Left hindlimb (tissue), 1 donor: ENCODE measurements around the gene IGSF11.

ENCODE experiments used
- DNase-seq: peaks from one replicate; pipeline ENCODE4 v3.0.0-alpha.2; 2018

The IGSF11 gene

DNA sequence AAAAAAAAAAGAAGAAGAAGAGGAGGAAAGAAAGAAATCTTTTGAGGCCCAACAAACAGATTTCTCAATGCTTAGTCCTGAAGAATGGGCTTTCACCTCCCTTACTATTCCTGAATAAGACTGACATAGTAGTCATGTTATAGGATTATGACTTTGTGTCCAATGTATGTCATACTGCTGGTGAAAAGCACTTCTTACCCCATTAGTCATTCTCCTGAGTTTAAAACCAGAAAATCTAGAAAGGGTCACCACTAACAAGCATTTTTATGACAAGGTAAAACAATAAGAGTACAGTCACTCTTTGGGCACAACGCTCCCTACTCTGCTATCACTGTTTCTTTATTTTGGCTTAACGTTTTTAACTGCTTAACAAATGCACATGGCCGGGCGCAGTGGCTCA lies 88.2 kb downstream of the IGSF11 start:
- DNase-seq, result no peak

DNA sequence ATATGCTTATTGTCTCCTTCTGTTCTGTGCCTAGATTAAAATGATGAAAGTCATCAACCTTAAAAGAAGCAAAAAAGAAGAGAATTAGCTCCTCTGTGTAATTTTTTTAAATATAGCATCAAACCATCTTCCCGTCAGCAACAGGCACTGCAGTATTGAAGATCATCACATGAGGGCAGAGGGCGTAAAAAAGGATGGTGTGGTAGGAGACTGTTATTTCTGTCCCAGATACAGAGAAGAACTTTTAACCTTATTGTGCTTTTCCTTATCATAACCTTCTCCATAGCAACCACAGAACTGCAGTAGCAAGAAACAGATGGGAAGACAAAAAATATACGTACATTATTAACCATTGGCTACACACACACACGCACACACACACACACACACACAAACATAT lies 88.8 kb downstream of the IGSF11 start:
- DNase-seq, result no peak

DNA sequence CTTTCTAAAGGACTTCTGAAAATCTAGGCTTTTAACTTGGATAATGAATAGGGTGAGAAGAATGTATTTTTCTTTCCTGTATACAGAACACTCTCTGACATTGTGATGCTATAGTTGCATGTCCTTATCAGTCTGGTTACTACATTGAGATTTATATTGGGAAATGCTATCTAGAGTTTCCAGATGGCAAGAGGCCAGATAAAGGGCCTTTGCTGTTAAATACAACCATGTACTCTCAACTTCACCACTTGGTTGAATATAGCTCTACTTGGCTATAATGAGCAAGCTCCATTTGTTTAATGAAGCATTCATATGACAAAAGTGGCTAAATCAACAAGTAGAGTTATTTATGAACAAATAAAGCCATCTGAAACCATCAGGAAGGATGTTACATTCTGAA lies 91.0 kb downstream of the IGSF11 start:
- no peak for DNase-seq

GRCh38 chr3:118942671-118943070 lies 92.0 kb downstream of the IGSF11 start:
- DNase-seq, result no peak

DNA sequence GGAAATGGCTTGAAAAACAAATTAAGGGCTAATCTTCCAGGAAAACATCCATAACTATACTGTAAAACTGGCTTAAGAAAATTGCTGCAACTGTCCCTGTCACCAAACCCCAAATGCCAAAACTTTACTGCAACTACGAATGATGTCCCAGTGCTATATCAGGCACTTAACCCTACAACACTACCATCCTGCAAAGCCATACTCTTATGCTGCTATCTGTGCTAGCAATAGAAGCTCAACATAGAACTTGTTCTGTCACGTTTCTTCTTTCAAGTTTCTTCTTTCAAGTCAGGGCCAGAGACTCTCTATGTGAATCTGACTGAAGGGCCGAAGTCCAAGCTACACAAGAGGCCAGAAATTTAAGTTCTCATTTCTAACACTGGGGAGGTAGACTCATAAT lies 92.5 kb downstream of the IGSF11 start:
- DNase-seq, result no peak

- no peak for DNase-seq
Measured at GRCh38 chr3:118941236-118941635, 93.4 kb downstream of the IGSF11 start.

- no peak for DNase-seq
Measured at GRCh38 chr3:118938183-118938961, 96.3 kb downstream of the IGSF11 start.

- no peak for DNase-seq
Measured at GRCh38 chr3:118936811-118937210, 97.8 kb downstream of the IGSF11 start.

DNA sequence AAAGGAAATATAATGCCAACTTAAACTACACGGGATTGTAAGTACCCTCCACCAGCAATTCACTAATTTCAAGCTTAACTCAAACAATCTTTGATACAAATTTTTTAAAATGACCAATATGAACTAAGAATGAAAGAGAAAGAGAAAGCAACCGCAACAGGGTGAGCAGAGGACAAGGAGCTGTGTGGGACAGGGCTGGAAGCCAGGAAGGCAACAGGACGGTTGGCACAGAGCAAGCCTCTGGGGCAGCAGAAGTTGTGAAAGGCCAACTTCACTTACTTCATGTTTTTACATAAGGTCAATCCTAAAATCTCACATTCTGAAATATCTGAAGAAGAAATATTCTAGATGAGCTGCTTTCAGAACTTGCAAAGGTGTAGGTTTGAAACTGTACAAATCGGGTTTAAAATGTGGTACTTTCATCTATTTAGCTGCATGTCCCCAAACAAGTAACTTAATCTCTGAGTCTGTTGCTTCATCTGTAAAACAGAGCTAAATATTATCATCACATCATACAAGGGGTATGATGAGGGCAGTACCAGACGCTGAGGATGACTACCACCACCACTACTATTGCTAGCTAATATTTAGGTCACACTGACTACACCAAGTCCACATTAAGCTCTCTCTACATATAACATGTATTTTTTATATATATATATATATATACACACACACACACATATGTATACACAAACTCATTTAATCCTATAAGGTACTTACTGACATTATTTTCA lies 101.7 kb downstream of the IGSF11 start:
- no peak for DNase-seq

- no peak for DNase-seq
Measured at GRCh38 chr3:118931996-118932395, 102.7 kb downstream of the IGSF11 start.

- DNase-seq, result no peak
Measured at GRCh38 chr3:118927449-118927848, 107.2 kb downstream of the IGSF11 start.

- DNase-seq, result no peak
Measured at GRCh38 chr3:118912188-118912587, 122.5 kb downstream of the IGSF11 start.

DNA sequence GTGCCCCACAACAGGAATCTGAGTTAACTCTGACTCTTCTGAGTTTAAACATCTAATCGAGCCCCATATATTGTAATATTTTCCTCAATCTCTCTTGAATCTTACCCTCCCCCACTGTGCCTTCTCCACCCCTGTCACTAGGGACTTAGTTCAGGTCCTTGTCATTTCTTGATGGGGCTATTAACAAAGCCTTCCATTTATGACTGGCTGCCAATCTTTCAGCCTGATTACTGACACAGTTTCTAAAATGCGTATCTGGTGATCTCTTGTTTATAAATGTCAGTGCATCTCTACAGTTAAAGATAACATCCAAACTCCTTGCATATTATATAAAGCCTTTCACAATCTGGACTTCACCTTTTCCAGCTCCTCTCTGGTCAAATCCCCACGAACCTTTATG lies 124.3 kb downstream of the IGSF11 start:
- no peak for DNase-seq

- no peak for DNase-seq
Measured at GRCh38 chr3:118909763-118910162, 124.9 kb downstream of the IGSF11 start.

DNA sequence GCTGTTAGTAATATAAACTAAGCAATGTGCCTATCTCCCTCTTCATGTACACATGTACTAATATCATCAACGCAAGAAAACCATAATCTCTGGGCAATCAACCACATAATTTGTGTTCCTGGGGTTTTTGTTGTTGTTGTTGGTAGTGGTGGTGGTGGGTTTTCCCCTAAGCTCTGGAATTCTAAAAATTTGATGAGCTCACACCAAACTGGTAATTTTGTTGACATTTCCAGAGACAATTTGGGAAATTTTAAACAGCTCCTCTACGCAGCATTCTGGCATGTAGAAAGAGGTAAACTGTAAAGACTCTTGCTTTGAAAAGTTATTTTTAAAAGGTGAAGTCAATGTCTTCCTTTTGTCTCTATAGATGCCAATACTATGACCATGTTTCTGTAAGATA lies 126.7 kb downstream of the IGSF11 start:
- no peak for DNase-seq

GRCh38 chr3:118900737-118901525 lies 133.7 kb downstream of the IGSF11 start:
- DNase-seq, result no peak

DNA sequence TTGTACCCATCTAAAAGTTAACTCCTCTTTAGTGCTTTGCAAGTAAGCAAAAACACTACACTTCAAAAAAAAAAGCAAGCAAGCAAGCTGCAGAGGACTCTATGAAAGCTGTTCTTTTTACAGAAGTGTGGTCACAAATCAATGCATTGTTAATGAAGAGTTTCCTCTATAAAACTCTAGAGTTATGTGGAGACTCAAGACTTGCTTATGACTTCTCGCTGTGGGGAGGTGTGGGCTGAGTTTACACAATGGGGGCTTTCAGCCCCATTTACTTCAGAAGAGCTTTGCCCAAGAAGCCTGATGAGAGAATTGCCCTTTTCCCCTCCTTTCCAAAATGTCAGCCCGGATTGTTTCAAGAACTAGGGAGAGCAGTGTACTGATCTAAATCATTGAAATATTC lies 144.4 kb downstream of the IGSF11 start:
- no peak for DNase-seq

- DNase-seq, result no peak
Measured at GRCh38 chr3:118889691-118890090, 145.0 kb downstream of the IGSF11 start.

DNA sequence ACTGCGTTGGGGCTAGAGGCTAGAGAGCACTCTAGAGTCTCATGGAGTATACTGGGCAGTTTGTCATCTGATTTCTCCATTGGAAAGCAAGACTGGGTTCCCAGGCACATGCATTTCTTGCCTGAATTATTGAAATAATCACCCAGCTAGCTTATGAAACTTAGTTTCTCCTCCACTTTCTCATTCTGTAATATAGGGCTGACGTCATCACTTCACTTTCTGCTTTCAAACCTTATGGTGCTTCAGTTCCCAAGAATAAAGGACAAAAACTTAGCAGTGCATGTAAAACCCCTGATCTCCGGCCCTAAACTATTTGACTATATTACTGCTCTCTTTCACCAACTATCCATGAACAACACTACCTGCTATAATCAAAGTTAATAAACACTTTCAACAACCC lies 147.9 kb downstream of the IGSF11 start:
- DNase-seq, result no peak

GRCh38 chr3:118884748-118885206 lies 149.9 kb downstream of the IGSF11 start:
- peak; percentile 61 for DNase-seq

DNA sequence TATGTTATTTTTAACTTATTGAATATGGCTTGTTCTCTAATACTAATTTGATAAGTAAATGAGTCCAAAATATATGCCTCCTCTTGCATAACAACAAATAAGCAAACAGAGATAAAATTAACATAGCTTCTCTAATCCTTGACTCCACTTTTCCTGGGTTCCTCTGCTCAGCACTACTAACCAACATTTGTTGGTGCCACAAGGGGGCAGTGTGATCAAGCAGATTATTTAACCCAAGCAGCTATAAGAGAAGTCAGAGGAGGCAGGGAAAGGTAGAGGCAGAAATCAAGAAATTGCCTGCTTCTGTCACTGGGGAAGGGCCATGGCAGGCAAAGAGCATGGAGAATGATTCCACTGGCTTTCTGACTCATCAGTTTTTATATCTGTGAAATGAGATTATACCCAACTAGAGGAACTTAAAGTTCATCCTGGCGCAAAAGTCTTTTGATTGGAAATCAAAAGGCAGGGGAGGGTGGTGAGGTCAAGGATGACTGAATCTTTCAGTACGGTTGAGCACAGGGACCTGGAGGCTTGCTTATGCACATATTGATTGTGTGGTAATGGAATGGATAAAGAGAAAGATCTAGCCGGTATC lies 152.2 kb downstream of the IGSF11 start:
- DNase-seq, result no peak

- no peak for DNase-seq
Measured at GRCh38 chr3:118868051-118868450, 166.6 kb downstream of the IGSF11 start.

- no peak for DNase-seq
Measured at GRCh38 chr3:118863731-118864322, 170.8 kb downstream of the IGSF11 start.
